Right cardiac atrium (tissue), 5 donors: ENCODE data around the gene P3R3URF. TPM values are rescaled to one million over a fixed set of nuclear protein-coding genes. Genes with fewer than 3 reads are reported as not detected.
A peak's percentile ranks its signal among the peaks of the same experiment; 100 is the strongest.

Source experiments
- ATAC-seq, 2 donors: fragments of 200-7000 bp; cut with Tn5 transposase; one replicate each; pipeline versions ENCODE4 v1.8.0 to v1.9.1; 2020; ENCODE audit warnings: moderate library complexity in 2 of 2, mild to moderate bottlenecking in 1 of 2
- DNase-seq, 3 donors: peaks; one replicate each; pipeline ENCODE4 v3.0.0-alpha.2; 2020
- H3K27ac ChIP-seq: one replicate; pipeline ENCODE4 v1.5.1; 2013; ENCODE audit warnings: mild to moderate bottlenecking, low read length, control low read depth, moderate library complexity
- H3K27me3 ChIP-seq: one replicate; pipeline ENCODE4 v1.6.1; 2013; ENCODE audit not compliant: control insufficient read depth, insufficient read depth
- H3K4me1 ChIP-seq: one replicate; pipeline ENCODE4 v1.6.1; 2013; ENCODE audit warnings: low read length; ENCODE audit not compliant: control insufficient read depth, insufficient read depth
- H3K4me3 ChIP-seq: one replicate; pipeline ENCODE4 v1.5.1; 2013; ENCODE audit warnings: low read length, control low read depth
- H3K9me3 ChIP-seq: one replicate; pipeline ENCODE4 v1.6.1; 2013; ENCODE audit warnings: low read length; ENCODE audit not compliant: control insufficient read depth
- WGBS: extraction: QIAGEN DNeasy Blood & Tissue Kit; methylation state at CpG from one replicate; pipeline ENCODE4 v1.1.7; 2013; 5-methylcytosine and 5-hydroxymethylcytosine counted together
- intact Hi-C, 4 donors: fragments of 100-400 bp; cut with DNase I; formaldehyde crosslinking; loops; one replicate each; pipeline versions ENCODE4 v1.11.0 to v1.14.0; 2022 to 2023
- polyA plus RNA-seq: library from polyadenylated mRNA; stranded (reverse); fragments of 200-250 nt; gene quantifications from one replicate; pipeline ENCODE4 v1.2.3, GENCODE V29; 2013
- total RNA-seq, 4 donors: library from RNA; stranded (reverse); fragmentation: NEBNext Ultra II Directional; extraction: Animal tissue kit (Norgen Biotek cat#: 25700); gene quantifications; one replicate each; pipeline ENCODE4 v1.2.1, GENCODE V29; 2021
- donor health status: healthy with polysubstance abuse.
- donor health status: DM: no; HTN: yes; CAD: no.
- donor health status: DM: no; HTN: no; CAD: no.
- donor health status: DM: no; HTN: yes; CAD: no; lungs with severe emphysema.
- donor health status: DM: yes; HTN: yes; CAD: no.

Gene P3R3URF
- total and polyA plus RNA-seq, 5 donors: not detected

DNA sequence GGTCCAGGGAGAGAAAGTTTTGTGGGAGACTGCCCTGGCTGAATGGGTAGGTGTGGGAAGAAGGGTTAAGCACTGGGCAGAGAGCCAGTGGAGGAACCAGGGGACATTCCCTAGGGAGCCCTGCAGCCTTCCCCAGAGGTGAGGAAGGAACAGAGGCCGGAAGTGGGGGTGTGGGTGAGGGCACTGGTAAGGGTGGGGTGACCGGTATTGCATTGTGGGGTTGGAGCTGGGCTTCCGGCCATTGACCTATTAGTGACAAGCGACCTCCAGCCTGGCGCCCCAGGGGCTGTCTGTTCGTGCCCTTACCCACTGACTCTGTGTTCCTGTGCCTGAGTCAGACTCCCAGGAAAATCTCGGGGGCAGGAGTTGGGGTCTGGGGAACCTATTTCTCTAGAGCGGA, 4.9 kb downstream of the P3R3URF start:
- ATAC-seq: peak; percentile 38 to 51
- H3K27ac ChIP-seq: peak overlapping the region; percentile 61

GRCh38 chr1:46169811-46170454, 6.4 kb downstream of the P3R3URF start:
- 93% methylated on average over 3 of the region's 3 CpGs for WGBS
- intact Hi-C loops: loop anchor here in 2 of 4 donors (5.0 to 10.0 kb wide), 2 partner anchors 38 to 45 kb away; partner anchors contain the start of gene PIK3R3 (in 1 of the 2)
- Histone ChIP-seq H3K27ac (no peak overlapping the region), H3K9me3 (no peaks in the 10 kb centered on the region), H3K27me3 (no peaks in the 10 kb centered on the region), H3K4me3 (no peak overlapping the region), H3K4me1 (peaks cover 27% of the 10 kb centered on the region)
- no peak for ATAC-seq
- no peak for DNase-seq

More for the DNA sequence above, 4.9 kb downstream of the P3R3URF start:
- Histone ChIP-seq H3K4me1 (peaks cover 32% of the 10 kb centered on the region), H3K4me3 (no peak overlapping the region), H3K9me3 (no peaks in the 10 kb centered on the region), H3K27me3 (no peaks in the 10 kb centered on the region)
- DNase-seq: peak; percentile 63 to 72 (median 67)
- intact Hi-C loops: loop anchor here in 2 of 4 donors (5.0 to 10.0 kb wide), 2 partner anchors 39 to 47 kb away; partner anchors contain the start of gene PIK3R3 (in 1 of the 2)
- 66% methylated on average over 8 of the region's 8 CpGs for WGBS

DNA sequence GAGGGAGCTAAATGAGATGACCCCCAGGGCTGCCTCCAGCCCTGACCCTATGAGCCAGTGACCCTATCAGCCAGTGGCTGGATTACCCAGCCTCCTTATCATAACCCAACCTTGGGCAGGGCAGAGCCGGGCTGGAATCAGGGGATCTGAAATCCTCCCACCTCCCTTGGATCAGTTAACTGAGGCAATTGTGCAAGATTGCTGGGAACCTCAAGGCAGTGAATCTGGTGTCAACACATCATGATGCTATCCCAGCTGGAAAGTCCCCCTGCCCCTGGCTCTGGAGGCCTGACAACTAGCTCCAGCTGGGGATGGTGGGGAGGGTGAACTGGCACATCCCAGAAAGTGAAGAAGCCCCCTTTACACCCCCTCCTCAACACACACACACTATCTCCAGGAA, 7.8 kb downstream of the P3R3URF start:
- ATAC-seq (no peak), DNase-seq (no peak)
- intact Hi-C loops: no loop called here
- WGBS: 72% methylated on average over 1 of the region's 1 CpG
- no peak overlapping the region for H3K27ac ChIP-seq
- H3K9me3 ChIP-seq: no peaks in the 10 kb centered on the region
- no peak overlapping the region for H3K4me3 ChIP-seq
- H3K27me3 ChIP-seq: no peaks in the 10 kb centered on the region
- peaks cover 15% of the 10 kb centered on the region for H3K4me1 ChIP-seq

DNA sequence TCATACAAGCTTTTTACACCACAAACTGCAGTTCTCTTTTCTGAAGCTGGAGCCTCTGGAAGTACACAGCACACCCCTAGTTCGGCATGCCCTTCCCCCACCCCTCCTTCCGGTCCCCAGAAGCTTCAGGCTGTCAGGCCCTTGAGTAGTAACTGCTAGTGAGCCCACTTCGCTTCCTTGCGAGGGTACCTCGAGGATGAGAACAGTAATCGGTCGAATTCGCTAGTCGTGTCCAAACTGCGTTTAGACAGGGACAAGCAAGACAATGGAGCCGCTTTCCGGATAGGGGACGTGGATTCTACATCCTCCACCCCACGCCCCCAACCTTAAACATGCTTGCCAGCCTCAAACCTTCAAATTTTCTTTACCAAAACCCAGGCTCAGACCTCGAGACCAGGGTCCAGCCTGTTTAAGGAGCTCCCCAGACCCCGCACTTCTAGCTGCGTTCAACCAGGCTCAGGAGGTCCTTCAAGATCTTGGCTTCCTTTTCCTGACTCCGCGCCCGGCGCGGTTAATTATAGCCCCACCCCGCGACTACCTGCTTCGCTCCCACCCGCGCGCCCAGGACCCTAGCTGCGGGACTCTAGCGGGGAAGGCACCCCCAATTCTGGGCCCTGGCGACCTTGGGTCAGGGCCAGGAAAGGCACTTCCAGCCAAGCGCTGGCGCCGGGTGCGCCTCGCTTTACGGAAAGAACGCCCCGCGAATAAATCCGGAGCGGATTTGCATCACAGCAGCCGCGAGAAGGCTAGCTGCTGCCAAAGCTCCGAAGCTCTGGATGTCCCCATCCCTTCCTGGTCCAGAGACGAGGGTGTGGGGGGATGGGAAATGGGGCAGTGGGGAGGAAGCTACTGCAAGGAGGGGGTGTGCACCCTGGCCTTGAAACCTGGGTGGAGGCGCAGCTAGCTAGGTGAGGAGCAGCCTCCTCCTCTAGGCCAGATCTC, 9.5 kb downstream of the P3R3URF start:
- ATAC-seq (peak; percentile 81 to 89), DNase-seq (peak; percentile 86 to 90 (median 90))
- Histone ChIP-seq H3K27ac (peak overlapping the region; percentile 82), H3K4me1 (peaks cover 9% of the 10 kb centered on the region), H3K4me3 (peak overlapping the region; percentile 48), H3K9me3 (no peaks in the 10 kb centered on the region), H3K27me3 (no peaks in the 10 kb centered on the region)
- intact Hi-C loops: no loop called here
- 7% methylated on average over 47 of the region's 47 CpGs for WGBS

GRCh38 chr1:46160212-46160611, 16.1 kb downstream of the P3R3URF start:
- DNase-seq (no peak), ATAC-seq (no peak)
- H3K4me3 ChIP-seq: no peak overlapping the region
- intact Hi-C loops: no loop called here
- H3K27ac ChIP-seq: no peak overlapping the region
- 90% methylated on average over 1 of the region's 1 CpG for WGBS
- no peaks in the 10 kb centered on the region for H3K27me3 ChIP-seq
- H3K9me3 ChIP-seq: no peaks in the 10 kb centered on the region
- no peaks in the 10 kb centered on the region for H3K4me1 ChIP-seq

DNA sequence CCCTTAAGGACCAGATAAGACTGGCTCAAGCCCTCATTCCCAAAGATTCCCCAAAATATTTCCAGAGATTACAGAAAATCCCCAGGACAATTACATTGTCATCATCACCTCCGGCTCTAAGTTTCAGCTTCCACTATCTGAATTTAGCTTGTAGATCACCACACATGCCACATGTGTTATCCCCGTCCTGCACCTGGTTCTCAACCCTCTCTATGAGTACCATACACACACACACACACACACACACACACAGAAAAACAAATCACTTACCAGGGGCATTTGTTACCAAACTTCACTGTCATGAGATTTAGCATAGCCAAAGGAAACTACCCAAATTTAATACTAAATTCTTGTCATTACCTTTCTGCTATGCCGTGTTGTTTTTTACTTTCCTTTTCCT, 16.8 kb downstream of the P3R3URF start:
- intact Hi-C loops: no loop called here
- no peak overlapping the region for H3K4me3 ChIP-seq
- no peaks in the 10 kb centered on the region for H3K9me3 ChIP-seq
- no peak overlapping the region for H3K27ac ChIP-seq
- DNase-seq: no peak
- WGBS: 54% methylated on average over 3 of the region's 3 CpGs
- ATAC-seq: no peak
- no peaks in the 10 kb centered on the region for H3K4me1 ChIP-seq
- H3K27me3 ChIP-seq: no peaks in the 10 kb centered on the region

DNA sequence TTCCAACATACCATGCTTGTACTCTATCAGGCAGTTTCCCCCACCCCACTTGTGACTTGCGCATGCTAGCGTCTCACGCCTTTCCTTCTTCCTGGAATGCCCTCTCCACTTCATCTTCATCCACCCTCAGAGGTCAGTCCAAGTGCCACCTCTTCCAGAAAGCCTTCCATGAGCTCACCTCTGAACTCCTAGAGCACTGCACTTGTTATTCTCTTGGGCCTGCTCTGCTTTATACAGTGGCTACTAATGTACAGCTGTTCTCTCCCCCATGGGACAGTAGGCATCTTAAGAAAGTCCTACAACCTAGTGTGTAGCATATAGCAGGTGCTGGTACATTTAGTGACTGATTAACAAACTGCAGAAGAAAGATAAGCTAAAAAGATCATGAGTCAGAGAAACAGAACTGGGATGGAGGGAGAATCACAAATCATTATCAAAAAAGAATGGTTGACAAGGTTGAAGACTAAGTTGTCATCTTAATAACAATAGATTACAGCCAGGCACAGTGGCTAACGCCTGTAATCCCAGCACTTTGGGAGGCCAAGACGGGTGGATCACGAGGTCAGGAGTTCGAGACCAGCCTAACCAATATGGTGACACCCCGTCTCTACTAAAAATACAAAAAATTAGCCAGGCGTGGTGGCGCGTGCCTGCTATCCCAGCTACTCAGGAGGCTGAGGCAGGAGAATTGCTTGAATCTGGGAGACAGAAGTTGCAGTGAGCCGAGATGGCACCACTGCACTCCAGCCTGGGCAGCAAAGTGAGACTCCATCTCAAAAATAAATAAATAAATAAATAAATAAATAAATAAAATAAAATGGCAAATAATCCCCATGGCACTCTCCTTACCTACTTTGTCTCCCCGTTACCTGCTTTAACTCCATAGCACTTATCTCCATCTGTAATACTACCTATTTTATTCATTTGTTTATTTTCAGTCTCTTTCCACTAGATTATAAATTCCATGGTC, 17.7 kb downstream of the P3R3URF start:
- intact Hi-C loops: no loop called here
- no peaks in the 10 kb centered on the region for H3K9me3 ChIP-seq
- no peak overlapping the region for H3K27ac ChIP-seq
- ATAC-seq (no peak), DNase-seq (no peak)
- H3K27me3 ChIP-seq: no peaks in the 10 kb centered on the region
- H3K4me1 ChIP-seq: no peaks in the 10 kb centered on the region
- WGBS: 88% methylated on average over 13 of the region's 13 CpGs
- H3K4me3 ChIP-seq: no peak overlapping the region

- 76% methylated on average over 1 of the region's 1 CpG for WGBS
Measured at GRCh38 chr1:46157916-46158311, 18.4 kb downstream of the P3R3URF start.

GRCh38 chr1:46153732-46154131, 22.6 kb downstream of the P3R3URF start:
- ATAC-seq: no peak

More at GRCh38 chr1:46157916-46158311, 18.4 kb downstream of the P3R3URF start:
- intact Hi-C loops: no loop called here
- no peaks in the 10 kb centered on the region for H3K27me3 ChIP-seq
- no peaks in the 10 kb centered on the region for H3K9me3 ChIP-seq
- H3K4me3 ChIP-seq: no peak overlapping the region
- ATAC-seq (no peak), DNase-seq (no peak)
- no peak overlapping the region for H3K27ac ChIP-seq
- H3K4me1 ChIP-seq: no peaks in the 10 kb centered on the region

GRCh38 chr1:46153228-46153627, 23.1 kb downstream of the P3R3URF start:
- no peak overlapping the region for H3K4me3 ChIP-seq
- intact Hi-C loops: no loop called here
- WGBS: 92% methylated on average over 1 of the region's 1 CpG

More at GRCh38 chr1:46153732-46154131, 22.6 kb downstream of the P3R3URF start:
- WGBS: 97% methylated on average over 1 of the region's 1 CpG
- Histone ChIP-seq H3K4me1 (peaks cover 2% of the 10 kb centered on the region), H3K9me3 (no peaks in the 10 kb centered on the region), H3K4me3 (no peak overlapping the region), H3K27ac (no peak overlapping the region), H3K27me3 (no peaks in the 10 kb centered on the region)
- DNase-seq: no peak
- intact Hi-C loops: no loop called here

More at GRCh38 chr1:46153228-46153627, 23.1 kb downstream of the P3R3URF start:
- DNase-seq: no peak
- no peak for ATAC-seq
- no peaks in the 10 kb centered on the region for H3K9me3 ChIP-seq
- H3K4me1 ChIP-seq: peaks cover 2% of the 10 kb centered on the region
- no peaks in the 10 kb centered on the region for H3K27me3 ChIP-seq
- H3K27ac ChIP-seq: no peak overlapping the region
